Trophoblast cell (in vitro differentiated cells and primary cell): ENCODE measurements around the gene GPR55.

Experiments used
- DNase-seq, 2 donors: peaks; one replicate each; pipeline ENCODE4 v3.0.0-alpha.2; 2016
- H2AFZ ChIP-seq: 2 replicates; pipeline ENCODE4 v1.6.1; 2013; ENCODE audit warnings: low read length, moderate library complexity, mild to moderate bottlenecking; ENCODE audit not compliant: insufficient read depth, poor library complexity
- H2AK5ac ChIP-seq: 2 replicates; pipeline ENCODE4 v1.6.1; 2013; ENCODE audit warnings: mild to moderate bottlenecking, low read length
- H2BK120ac ChIP-seq: 2 replicates; pipeline ENCODE4 v1.6.1; 2013; ENCODE audit warnings: low read length, mild to moderate bottlenecking, moderate library complexity; ENCODE audit not compliant: insufficient read depth, poor library complexity
- H2BK12ac ChIP-seq: 2 replicates; pipeline ENCODE4 v1.6.1; 2013; ENCODE audit warnings: mild to moderate bottlenecking, low read length, moderate library complexity
- H2BK5ac ChIP-seq: 2 replicates; pipeline ENCODE4 v1.6.1; 2013; ENCODE audit warnings: low read length, low read depth, moderate library complexity, mild to moderate bottlenecking; ENCODE audit not compliant: poor library complexity
- H3K14ac ChIP-seq: 2 replicates; pipeline ENCODE4 v1.6.1; 2013; ENCODE audit warnings: mild to moderate bottlenecking, low read length
- H3K18ac ChIP-seq: 2 replicates; pipeline ENCODE4 v1.6.1; 2013; ENCODE audit warnings: mild to moderate bottlenecking, low read length
- H3K23ac ChIP-seq: 2 replicates; pipeline ENCODE4 v1.6.1; 2013; ENCODE audit warnings: low read length
- H3K27ac ChIP-seq: 2 replicates; pipeline ENCODE4 v1.5.1; 2013; ENCODE audit warnings: low read depth, mild to moderate bottlenecking, inconsistent platforms, low read length, moderate library complexity
- H3K27me3 ChIP-seq: 2 replicates; pipeline ENCODE4 v1.6.1; 2013; ENCODE audit warnings: inconsistent platforms, mild to moderate bottlenecking, low read length, moderate library complexity; ENCODE audit not compliant: insufficient read depth
- H3K36me3 ChIP-seq, 2 experiments: 1 replicate in 1 of 2; 2 replicates in 1 of 2; pipeline ENCODE4 v1.6.1; 2013; ENCODE audit warnings: low read length in 2 of 2, mild to moderate bottlenecking in 2 of 2, moderate library complexity in 1 of 2; ENCODE audit not compliant: insufficient read depth in 2 of 2, control insufficient read depth in 1 of 2
- H3K4ac ChIP-seq: 2 replicates; pipeline ENCODE4 v1.6.1; 2013; ENCODE audit warnings: low read depth, mild to moderate bottlenecking, low read length, moderate library complexity
- H3K4me1 ChIP-seq, 2 experiments: 1 replicate in 1 of 2; 2 replicates in 1 of 2; pipeline ENCODE4 v1.6.1; 2013; ENCODE audit warnings: low read length in 2 of 2, mild to moderate bottlenecking in 2 of 2, moderate library complexity in 1 of 2; ENCODE audit not compliant: insufficient read depth in 2 of 2, control insufficient read depth in 1 of 2
- H3K4me2 ChIP-seq: 2 replicates; pipeline ENCODE4 v1.6.1; 2013; ENCODE audit warnings: inconsistent platforms, mild to moderate bottlenecking, low read length, moderate library complexity
- H3K4me3 ChIP-seq: 2 replicates; pipeline ENCODE4 v1.5.1; 2013; ENCODE audit warnings: mild to moderate bottlenecking, low read depth, low read length, inconsistent platforms
- H3K79me1 ChIP-seq: one replicate; pipeline ENCODE4 v1.6.1; 2013; ENCODE audit warnings: low read length
- H3K79me2 ChIP-seq: 2 replicates; pipeline ENCODE4 v1.6.1; 2013; ENCODE audit warnings: low read length, mild to moderate bottlenecking; ENCODE audit not compliant: control insufficient read depth, insufficient read depth, poor library complexity
- H3K9ac ChIP-seq: 2 replicates; pipeline ENCODE4 v1.6.1; 2013; ENCODE audit warnings: mild to moderate bottlenecking, low read length
- H3K9me3 ChIP-seq: 2 replicates; pipeline ENCODE4 v1.6.1; 2013; ENCODE audit warnings: low read depth, mild to moderate bottlenecking, control low read depth, inconsistent platforms, low read length; ENCODE audit not compliant: insufficient read depth
- H4K12ac ChIP-seq: 2 replicates; pipeline ENCODE4 v1.6.1; 2013; ENCODE audit warnings: low read depth, mild to moderate bottlenecking, low read length, moderate library complexity
- H4K8ac ChIP-seq: 2 replicates; pipeline ENCODE4 v1.6.1; 2013; ENCODE audit warnings: low read depth, mild to moderate bottlenecking, low read length, moderate library complexity
- H4K91ac ChIP-seq: one replicate; pipeline ENCODE4 v1.6.1; 2013; ENCODE audit warnings: low read depth, mild to moderate bottlenecking, low read length, moderate library complexity
- WGBS: extraction: QIAGEN DNeasy Blood & Tissue Kit; methylation state at CpG from one replicate; pipeline ENCODE4 v1.1.7; 2013; ENCODE audit warnings: missing lambda C conversion rate; ENCODE audit not compliant: insufficient read length, insufficient coverage; ENCODE audit errors: extremely low coverage; 5-methylcytosine and 5-hydroxymethylcytosine counted together

GPR55 gene

GRCh38 chr2:230956827-230957755 lies 32.0 kb upstream of the GPR55 start:
- Histone ChIP-seq H3K9ac (no peak overlapping the region), H3K4me1 (peaks cover 10 to 11% of the 10 kb centered on the region in 2 experiments), H3K18ac (no peak overlapping the region), H2BK5ac (no peak overlapping the region), H3K4me2 (peak overlapping the region; percentile 70), H3K27ac (no peak overlapping the region), H3K36me3 (no peaks in the 10 kb centered on the region), H2BK12ac (no peak overlapping the region), H3K27me3 (no peaks in the 10 kb centered on the region), H2AFZ (peak overlapping the region; percentile 75), H3K9me3 (peaks cover 6% of the 10 kb centered on the region), H3K4me3 (peak overlapping the region; percentile 53), H3K79me1 (peaks cover 5% of the 10 kb centered on the region), H3K79me2 (no peaks in the 10 kb centered on the region), H4K12ac (no peak overlapping the region), H4K91ac (no peak overlapping the region), H3K14ac (no peak overlapping the region), H3K23ac (no peak overlapping the region), H2AK5ac (no peak overlapping the region), H2BK120ac (no peak overlapping the region), H3K4ac (no peak overlapping the region), H4K8ac (peak overlapping the region; percentile 29)
- WGBS = no CpG with 5 or more reads among the region's 43 CpGs
- peak; percentile 32 to 69 for DNase-seq

DNA sequence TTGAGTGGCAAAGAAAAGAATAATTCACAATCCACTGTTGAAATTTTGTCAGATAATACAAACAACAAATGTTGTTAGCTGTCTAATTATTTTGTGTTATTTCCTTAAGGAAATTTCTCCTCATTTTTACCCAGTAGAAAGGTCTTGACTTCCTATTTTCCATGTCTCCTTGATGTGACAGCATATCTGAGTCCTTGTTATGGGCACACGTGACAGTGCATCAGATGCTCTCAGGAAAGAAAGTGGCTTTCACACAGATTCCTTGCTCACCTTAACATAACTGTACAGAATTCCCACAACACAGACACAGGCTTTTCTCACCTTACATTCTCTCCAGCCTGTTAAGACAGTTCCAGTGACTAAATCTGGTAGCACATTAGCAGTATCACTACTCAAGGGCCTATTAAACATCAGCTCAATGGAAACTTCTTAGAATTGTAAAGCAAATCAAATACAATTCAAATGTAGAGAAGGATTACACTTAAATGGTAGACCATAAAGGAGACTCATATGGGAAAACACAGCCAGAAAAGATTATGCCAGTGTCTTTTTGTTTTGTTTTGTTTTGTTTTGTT lies 30.2 kb upstream of the GPR55 start:
- Histone ChIP-seq H3K27ac (no peak overlapping the region), H3K14ac (no peak overlapping the region), H4K8ac (no peak overlapping the region), H4K12ac (no peak overlapping the region), H3K36me3 (no peaks in the 10 kb centered on the region), H2BK5ac (no peak overlapping the region), H3K27me3 (no peaks in the 10 kb centered on the region), H3K23ac (no peak overlapping the region), H3K4me1 (peaks cover 12 to 14% of the 10 kb centered on the region in 2 experiments), H3K4me2 (no peak overlapping the region), H3K9ac (no peak overlapping the region), H2BK12ac (no peak overlapping the region), H3K4me3 (no peak overlapping the region), H2BK120ac (no peak overlapping the region), H3K79me1 (peaks cover 4% of the 10 kb centered on the region), H2AFZ (no peak overlapping the region), H4K91ac (no peak overlapping the region), H3K79me2 (no peaks in the 10 kb centered on the region), H3K4ac (no peak overlapping the region), H2AK5ac (no peak overlapping the region), H3K9me3 (peaks cover 5% of the 10 kb centered on the region), H3K18ac (no peak overlapping the region)
- no peak for DNase-seq
- no CpG with 5 or more reads among the region's 1 CpG for WGBS

- H2BK120ac ChIP-seq = no peak overlapping the region
- no peak overlapping the region for H3K4me3 ChIP-seq
- no peak overlapping the region for H2BK12ac ChIP-seq
- H4K91ac ChIP-seq = no peak overlapping the region
- no peak overlapping the region for H2BK5ac ChIP-seq
- H3K23ac ChIP-seq = no peak overlapping the region
- H3K4me2 ChIP-seq = no peak overlapping the region
- H2AK5ac ChIP-seq = no peak overlapping the region
- H3K4ac ChIP-seq = no peak overlapping the region
- H3K9ac ChIP-seq = no peak overlapping the region
- peaks cover 5% of the 10 kb centered on the region for H3K9me3 ChIP-seq
- H3K27ac ChIP-seq = no peak overlapping the region
- peaks cover 10 to 14% of the 10 kb centered on the region in 2 experiments for H3K4me1 ChIP-seq
- H3K79me1 ChIP-seq = peaks cover 4% of the 10 kb centered on the region
- H3K79me2 ChIP-seq = no peaks in the 10 kb centered on the region
- no peak overlapping the region for H2AFZ ChIP-seq
- no peak overlapping the region for H3K14ac ChIP-seq
- H3K36me3 ChIP-seq = no peaks in the 10 kb centered on the region
- H3K18ac ChIP-seq = no peak overlapping the region
- no peak overlapping the region for H4K12ac ChIP-seq
- no peak overlapping the region for H4K8ac ChIP-seq
- no peak for DNase-seq
- H3K27me3 ChIP-seq = no peaks in the 10 kb centered on the region
Measured at GRCh38 chr2:230954746-230955145, 29.7 kb upstream of the GPR55 start.

GRCh38 chr2:230953845-230954244 lies 28.8 kb upstream of the GPR55 start:
- WGBS = no CpG with 5 or more reads among the region's 9 CpGs

More at GRCh38 chr2:230953845-230954244, 28.8 kb upstream of the GPR55 start:
- Histone ChIP-seq H3K27me3 (no peaks in the 10 kb centered on the region), H2AK5ac (no peak overlapping the region), H3K9ac (no peak overlapping the region), H3K4me2 (no peak overlapping the region), H3K4me1 (peaks cover 10 to 12% of the 10 kb centered on the region in 2 experiments), H4K91ac (no peak overlapping the region), H3K4ac (no peak overlapping the region), H3K36me3 (no peaks in the 10 kb centered on the region), H2BK5ac (no peak overlapping the region), H2BK12ac (no peak overlapping the region), H3K14ac (no peak overlapping the region), H4K8ac (no peak overlapping the region), H3K23ac (no peak overlapping the region), H3K4me3 (no peak overlapping the region), H4K12ac (no peak overlapping the region), H2BK120ac (no peak overlapping the region), H3K18ac (no peak overlapping the region), H3K79me1 (peaks cover 4% of the 10 kb centered on the region), H3K79me2 (no peaks in the 10 kb centered on the region), H2AFZ (no peak overlapping the region), H3K27ac (no peak overlapping the region), H3K9me3 (peaks cover 5% of the 10 kb centered on the region)
- DNase-seq = no peak
